ELR (cell line): ENCODE measurements around the gene CTU2.
A peak's percentile ranks its signal among the peaks of the same experiment; 100 is the strongest.

Experiments used
- DNase-seq: peaks from one replicate; pipeline ENCODE4 v3.0.0-alpha.2; 2015; ENCODE audit warnings: low read depth

CTU2 gene

GRCh38 chr16:88743693-88744576 is 37.6 kb downstream of the CTU2 start:
- DNase-seq = peak; percentile 77

GRCh38 chr16:88744577-88745521 is 38.5 kb downstream of the CTU2 start:
- no peak for DNase-seq

DNA sequence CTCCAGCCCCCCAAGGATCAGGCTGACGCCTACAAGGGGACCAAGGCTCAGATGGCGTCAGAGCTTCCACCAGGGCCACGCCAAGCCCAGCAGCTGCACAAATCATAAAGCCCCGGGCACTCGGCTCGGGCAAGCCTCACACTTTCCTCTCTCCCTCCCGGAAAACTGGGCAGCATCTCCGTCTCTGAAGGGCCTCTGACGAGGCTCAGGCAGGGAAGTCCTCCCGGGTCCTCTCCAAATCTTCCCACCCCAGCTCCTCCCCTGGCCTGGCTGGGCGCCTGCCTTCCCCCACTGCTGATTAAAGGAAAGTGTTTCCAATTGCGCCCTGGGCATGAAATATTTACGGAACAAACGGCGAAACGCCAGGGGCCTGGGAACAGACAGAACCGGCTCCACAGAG is 40.2 kb downstream of the CTU2 start:
- DNase-seq = no peak

DNA sequence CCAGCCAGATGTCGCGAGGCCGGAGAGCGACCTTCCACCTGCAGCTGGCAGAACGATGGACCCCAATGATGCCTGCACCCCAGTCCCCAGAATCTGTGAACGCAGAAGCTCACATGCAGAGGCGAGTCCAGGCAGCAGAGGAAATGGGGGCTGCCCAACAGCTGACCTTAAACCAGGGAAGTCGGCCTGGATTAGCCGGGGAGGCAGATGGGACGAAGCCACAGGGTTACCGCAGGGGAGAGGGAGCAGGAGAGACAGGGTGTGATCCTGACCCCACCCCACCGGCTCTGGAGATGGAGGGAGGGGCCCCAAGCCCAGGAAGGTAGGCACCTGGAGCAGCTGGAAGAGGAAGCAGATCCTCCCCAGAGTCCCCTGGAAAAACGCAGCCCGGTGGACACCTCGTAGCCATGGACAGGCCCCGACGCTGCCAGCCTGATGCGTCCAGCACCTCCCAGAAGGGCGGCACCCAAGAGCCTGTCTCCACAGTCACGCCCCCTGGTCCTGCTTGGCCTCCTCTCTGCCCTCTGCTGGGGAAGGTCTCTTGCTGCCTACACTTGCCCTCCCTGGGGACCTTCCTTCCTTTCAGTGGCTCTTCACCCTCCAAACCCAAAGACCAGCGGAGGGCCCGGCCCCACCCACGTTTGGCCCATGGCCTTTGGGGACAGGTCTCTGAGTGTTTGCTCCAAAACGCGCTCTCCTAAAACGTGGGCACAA is 41.4 kb downstream of the CTU2 start:
- peak; percentile 62 for DNase-seq

GRCh38 chr16:88748364-88748763 is 42.1 kb downstream of the CTU2 start:
- DNase-seq = no peak

DNA sequence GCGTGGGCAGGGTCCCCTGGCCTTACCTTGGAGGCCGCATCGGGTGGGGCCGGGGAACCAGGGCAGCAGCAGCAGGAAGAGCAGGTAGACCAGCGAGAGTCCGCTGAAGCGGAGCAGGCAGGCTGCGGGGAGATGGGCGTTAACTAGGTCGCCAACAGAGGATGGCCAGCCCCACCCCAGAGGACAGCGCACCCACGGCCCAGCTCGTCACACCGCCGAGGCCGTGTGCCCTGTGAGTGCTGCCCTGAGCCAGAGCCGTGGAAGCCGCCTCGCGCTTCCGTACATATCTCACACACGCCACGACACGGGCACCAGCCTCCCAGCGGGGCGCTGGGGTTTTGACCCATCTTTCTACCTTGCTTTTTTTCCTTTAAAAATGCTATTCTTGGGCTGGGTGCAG is 43.1 kb downstream of the CTU2 start:
- DNase-seq = no peak

GRCh38 chr16:88750854-88751253 is 44.6 kb downstream of the CTU2 start:
- no peak for DNase-seq

DNA sequence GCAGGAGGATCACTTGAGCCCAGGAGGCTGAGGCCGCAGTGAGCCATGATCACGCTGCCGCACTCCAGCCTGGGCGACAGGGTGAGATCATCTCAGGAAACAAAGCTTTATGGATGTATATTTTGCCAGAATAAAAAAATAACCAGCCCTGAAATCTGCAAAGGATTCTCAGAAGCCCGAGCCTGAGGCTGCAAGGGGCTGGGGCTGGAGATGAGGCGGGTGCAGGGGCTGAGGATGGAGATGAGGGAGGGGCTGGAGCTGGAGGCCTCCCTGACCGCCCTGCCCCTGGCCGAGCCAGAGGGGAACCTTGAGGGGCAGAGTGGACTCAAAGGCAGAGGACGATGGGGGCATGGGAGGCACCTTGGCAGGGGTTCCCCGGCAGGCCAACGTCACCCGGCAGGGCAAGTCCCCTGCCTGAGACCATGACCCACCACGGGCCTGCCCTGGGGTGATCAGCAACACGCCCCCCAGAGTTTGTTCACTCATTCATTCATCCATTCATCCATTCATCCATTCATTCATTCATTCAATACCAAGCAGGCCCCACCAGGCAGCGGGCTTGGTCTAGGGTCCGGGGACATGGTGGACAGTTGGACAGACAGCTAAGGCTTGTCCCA is 46.2 kb downstream of the CTU2 start:
- no peak for DNase-seq

DNA sequence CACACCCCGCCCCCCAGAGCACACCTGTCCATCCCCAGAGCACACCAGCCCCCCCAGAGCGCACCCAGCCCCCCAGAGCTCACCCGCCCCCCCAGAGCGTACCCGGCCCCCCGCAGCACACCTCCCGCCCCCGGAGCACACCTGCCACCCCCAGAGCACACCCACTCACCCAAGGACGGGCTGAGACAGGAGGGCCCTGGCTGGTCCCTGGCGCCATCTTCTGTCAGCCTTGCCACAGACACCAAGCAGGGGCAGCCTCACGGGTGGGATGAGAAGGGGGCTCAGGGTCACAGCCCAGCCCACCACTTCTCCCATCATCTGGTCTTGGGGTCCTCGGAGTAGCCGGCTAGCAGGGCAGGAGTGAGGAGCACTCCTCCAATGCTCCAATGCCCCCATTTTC is 46.9 kb downstream of the CTU2 start:
- no peak for DNase-seq

DNA sequence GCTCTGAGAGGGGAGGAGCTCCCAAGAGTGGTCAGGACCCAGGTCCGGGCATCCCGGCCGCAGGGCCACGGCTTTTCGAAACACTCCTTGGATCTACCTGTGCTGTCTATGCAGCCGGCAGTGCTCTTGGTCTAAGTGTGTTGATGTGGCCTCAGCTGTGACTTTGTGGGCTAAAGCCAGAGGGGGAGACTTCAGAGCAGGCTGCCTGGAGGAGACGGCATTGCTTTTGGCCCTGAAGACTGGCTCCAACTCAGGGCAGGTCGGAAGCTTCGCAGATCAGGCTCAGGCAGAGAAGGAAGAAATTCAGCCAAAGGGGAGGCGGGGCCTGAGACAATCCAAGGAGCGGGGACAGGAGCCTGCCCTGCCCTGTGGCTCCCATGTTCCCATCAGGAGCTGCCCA is 47.3 kb downstream of the CTU2 start:
- no peak for DNase-seq

DNA sequence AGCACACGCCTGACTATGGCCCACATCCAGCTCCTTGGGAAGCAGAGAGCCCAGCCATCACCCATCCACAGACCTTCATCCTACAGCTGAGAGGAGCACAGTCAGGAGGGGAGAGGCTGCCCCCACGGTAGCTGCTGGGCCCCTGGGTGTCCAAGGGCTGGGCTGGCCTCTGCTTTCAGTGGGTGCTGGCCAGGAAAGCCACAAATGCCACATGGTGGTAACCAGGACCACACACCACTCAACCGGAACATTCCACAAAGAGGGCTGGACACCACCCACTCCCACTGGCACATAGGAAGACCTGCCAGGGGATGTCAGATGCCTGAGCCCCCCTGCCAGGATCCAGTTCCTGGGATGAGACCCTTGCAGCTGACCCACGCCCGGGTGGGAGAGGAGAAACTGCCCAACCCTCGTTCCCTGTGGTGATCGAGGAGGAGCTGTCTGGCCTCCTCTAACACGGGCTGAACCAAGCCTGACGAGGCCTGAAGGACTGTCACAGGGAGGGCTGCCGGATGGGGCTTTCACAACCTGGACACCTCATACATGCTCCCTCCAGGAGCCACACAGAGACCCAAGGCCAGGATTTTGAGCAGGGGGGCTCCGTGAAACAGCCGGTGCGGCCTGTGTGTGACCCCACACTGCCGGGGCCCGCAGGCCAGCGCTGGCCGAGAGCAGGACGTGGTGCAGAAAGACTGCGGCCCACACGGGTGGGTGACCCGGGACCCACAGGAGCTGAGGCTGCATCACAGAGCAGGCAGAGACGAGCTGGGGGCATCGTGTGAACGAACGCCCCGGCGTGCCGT is 48.0 kb downstream of the CTU2 start:
- no peak for DNase-seq

- peak; percentile 79 for DNase-seq
Observed at GRCh38 chr16:88754912-88755744, 48.8 kb downstream of the CTU2 start.

GRCh38 chr16:88755745-88756443 is 49.6 kb downstream of the CTU2 start:
- DNase-seq = no peak

DNA sequence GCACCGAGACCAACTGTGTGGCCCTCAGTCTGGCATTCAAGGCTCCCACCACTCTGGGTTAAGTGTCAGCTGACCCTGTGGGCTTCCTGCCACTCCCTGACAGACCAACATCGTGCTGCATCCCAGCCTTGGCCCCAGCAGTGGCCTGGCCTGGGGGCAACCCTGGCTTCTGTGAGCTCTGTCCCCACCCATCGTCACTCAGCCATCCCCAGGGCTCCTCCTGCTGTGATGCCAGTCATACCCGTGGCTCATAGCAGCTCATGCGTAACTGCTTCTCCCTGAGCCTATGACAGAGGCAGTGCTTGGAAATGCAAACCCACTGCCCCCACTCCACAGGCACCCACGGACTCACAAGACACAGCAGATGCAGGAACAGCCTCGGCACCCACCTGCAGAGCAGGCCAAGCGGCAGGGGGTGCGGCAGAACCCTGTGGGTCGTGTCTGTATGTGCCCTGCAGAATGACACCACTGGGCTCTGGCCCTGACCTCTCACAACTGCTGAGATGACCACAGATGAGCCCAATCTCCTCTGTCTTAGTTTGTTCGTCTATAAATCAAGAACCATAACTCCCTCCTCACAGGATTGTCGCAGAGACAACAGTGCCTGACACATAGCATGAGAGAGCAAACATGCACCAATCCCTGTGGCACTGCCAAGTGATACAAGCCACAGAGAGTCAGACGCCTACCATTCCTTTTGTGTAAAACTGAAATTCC is 52.1 kb downstream of the CTU2 start:
- no peak for DNase-seq

DNA sequence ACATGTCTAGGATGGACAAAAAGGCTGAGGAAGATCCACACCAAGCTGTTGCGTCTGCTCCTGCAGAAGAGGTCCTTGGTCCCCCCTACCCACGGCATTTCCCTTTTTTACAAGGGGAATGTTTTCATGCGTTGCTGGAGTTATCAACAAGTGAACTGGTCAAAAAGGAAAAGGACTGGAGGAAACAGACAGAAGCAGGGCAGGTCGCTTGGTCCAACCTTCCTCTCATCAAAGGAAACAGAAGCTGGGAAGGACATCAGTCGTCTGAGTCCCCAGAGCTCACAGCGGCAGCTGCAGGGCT is 52.6 kb downstream of the CTU2 start:
- no peak for DNase-seq

DNA sequence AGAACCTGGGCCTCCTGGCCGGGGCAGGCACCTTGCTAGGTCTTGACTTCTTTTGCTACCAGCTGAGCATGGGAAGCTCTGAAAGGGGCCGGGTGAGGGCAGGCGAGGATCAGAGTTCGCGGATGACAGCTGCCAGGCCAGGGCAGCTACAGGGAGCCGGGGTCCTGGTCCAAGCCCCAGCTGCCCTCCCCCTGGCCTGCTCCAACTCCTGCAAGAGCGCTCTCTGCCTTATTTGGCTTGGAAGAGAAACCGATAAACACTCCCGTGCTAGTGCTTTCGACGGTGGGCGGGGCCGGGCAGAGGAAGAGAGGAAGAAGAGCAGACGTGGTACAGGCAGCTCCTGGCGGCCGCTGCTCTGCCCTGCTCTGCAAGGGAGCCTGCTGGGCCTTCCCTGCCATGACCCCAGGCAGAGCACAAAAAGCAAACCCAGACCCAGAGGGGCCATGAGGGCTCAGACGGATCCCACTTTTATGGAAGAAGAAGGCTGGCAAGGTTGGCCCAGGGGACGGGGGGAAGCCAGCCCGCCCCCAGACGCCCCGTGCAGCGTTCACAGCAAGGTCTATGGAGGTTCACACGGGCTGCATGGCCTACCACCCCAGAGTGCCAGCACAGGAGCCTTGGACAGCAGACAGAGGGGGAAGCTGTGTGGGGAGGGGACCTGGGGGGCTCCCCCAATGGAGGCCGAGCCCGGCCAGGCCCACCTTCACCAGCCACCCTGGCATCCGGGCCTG is 53.1 kb downstream of the CTU2 start:
- DNase-seq = no peak

DNA sequence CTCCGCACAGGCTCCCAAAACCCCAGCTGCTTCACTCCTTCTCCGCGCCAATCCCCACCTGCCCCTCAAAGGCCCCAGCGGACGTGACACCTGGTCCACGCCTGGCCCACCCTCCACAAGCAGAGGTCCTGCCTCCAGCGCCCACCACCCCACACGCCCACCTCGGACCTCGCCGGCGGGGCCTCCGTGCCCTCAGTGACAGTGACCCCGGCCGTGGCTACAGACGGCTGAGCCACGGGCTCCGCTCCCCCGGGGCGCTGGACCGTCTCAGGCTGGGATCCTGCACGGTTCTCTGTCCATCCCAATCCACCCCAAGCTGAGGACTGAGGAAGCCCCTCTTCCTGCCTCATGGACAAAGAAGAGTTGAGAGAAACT is 53.7 kb downstream of the CTU2 start:
- no peak for DNase-seq

DNA sequence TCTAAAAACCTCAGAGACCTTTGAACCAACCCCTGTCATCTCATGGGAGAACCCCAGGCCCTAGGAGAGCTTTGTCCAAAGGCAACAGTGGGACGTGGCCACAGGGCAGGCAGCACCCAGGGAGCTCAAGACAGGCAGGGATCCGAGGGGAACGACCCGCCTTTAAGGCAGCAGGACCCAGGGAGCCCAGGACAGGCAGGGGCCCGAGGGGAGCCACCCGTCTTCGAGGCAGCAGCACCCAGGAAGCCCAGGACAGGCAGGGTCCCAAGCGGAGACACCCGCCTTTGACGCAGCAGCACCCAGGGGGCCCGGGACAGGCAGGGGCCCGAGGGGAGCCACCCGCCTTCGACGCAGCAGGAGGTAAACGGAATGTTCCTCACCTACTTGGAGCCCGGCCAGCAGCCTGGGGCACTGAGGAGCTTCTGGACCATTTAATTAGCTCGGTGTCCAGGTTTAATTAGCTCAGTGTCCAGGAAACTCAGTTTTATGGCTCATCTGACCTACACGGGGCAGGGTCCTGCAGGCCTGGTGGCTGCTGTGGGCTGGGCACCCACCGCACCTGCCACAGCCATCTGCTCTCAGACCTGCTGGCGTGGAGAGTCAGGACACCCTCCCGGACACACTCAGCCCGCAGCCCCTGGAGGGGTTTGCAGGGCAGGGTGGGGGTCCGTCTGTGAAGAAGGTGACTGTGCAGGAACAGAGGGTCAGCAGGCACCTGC is 54.3 kb downstream of the CTU2 start:
- no peak for DNase-seq
